ENCODE measurements around the gene CD207.
A peak's percentile ranks its signal among the peaks of the same experiment; 100 is the strongest.
"Not testable (repeated sequence)": the region's sequence is repeated elsewhere in the genome, so short reads cannot be mapped to it uniquely, and the experiment has no call there.

The CD207 gene

GRCh38 chr2:70835643-70836042 lies at the start of gene CD207:
Gene CD207, minus strand, starts transcription at chr2:70835816. Its CDS starts 40 bp downstream, at chr2:70835776.
- no peak for DNase-seq

- DNase-seq: not testable (repeated sequence)
Observed at GRCh38 chr2:70878543-70878942, 42.9 kb upstream of the CD207 start.

- DNase-seq: not testable (repeated sequence)
Observed at GRCh38 chr2:70876138-70876537, 40.5 kb upstream of the CD207 start.

GRCh38 chr2:70873541-70873940 lies 37.9 kb upstream of the CD207 start:
- DNase-seq: no peak

GRCh38 chr2:70871398-70872211 lies 36.0 kb upstream of the CD207 start:
- DNase-seq: peak; percentile 27

- no peak for DNase-seq
Observed at GRCh38 chr2:70870790-70871189, 35.2 kb upstream of the CD207 start.

GRCh38 chr2:70868970-70869369 lies 33.4 kb upstream of the CD207 start:
- DNase-seq: no peak

- peak; percentile 17 for DNase-seq
Observed at GRCh38 chr2:70861777-70862625, 26.4 kb upstream of the CD207 start.

GRCh38 chr2:70855667-70856066 lies 20.1 kb upstream of the CD207 start:
- DNase-seq: no peak

- no peak for DNase-seq
Observed at GRCh38 chr2:70854411-70854810, 18.8 kb upstream of the CD207 start.

- no peak for DNase-seq
Observed at GRCh38 chr2:70852824-70853223, 17.2 kb upstream of the CD207 start.

GRCh38 chr2:70851704-70852103 lies 16.1 kb upstream of the CD207 start:
- no peak for DNase-seq

GRCh38 chr2:70850925-70851324 lies 15.3 kb upstream of the CD207 start:
- DNase-seq: no peak

- no peak for DNase-seq
Observed at GRCh38 chr2:70842401-70842800, 6.8 kb upstream of the CD207 start.

GRCh38 chr2:70837980-70838925 lies 2.6 kb upstream of the CD207 start:
- no peak for DNase-seq

GRCh38 chr2:70834881-70835280 lies 735 bp downstream of the CD207 start:
- no peak for DNase-seq

GRCh38 chr2:70834106-70834505 lies 1.5 kb downstream of the CD207 start:
- no peak for DNase-seq

GRCh38 chr2:70833246-70833645 lies 2.4 kb downstream of the CD207 start:
- no peak for DNase-seq

- no peak for DNase-seq
Observed at GRCh38 chr2:70832386-70832785, 3.2 kb downstream of the CD207 start.

GRCh38 chr2:70831861-70832260 lies 3.8 kb downstream of the CD207 start:
- no peak for DNase-seq

GRCh38 chr2:70830366-70830765 lies 5.2 kb downstream of the CD207 start:
- DNase-seq: no peak

GRCh38 chr2:70829916-70830315 lies 5.7 kb downstream of the CD207 start:
- no peak for DNase-seq
